Right renal cortex interstitium (tissue), 3 donors: ENCODE measurements around the gene VKORC1L1. TPM values are rescaled to one million over a fixed set of nuclear protein-coding genes. Genes with fewer than 3 reads are reported as not detected.

ENCODE experiments used
- polyA plus RNA-seq, 3 donors: library from polyadenylated mRNA; unstranded; fragments of 120-200 nt; gene quantifications; one replicate each; pipeline ENCODE4 v1.2.1, GENCODE V29; 2013; ENCODE audit not compliant: insufficient read length in 3 of 3

VKORC1L1 gene
- polyA plus RNA-seq, 3 donors, result 28.4 to 30.0 (median 29.0) TPM

Other genes with a start within 250 kb of the VKORC1L1 start
- 10 to 100 TPM; 74.9 to 79.3 (median 77.3) TPM for gene GUSB, start 109.1 kb downstream of the VKORC1L1 start, polyA plus RNA-seq
- 10 to 100 TPM; 24.5 to 28.9 (median 24.7) TPM for gene ASL, start 202.7 kb downstream of the VKORC1L1 start, polyA plus RNA-seq
- 10 to 100 TPM; 24.5 to 28.9 (median 25.2) TPM for gene CRCP, start 241.8 kb downstream of the VKORC1L1 start, polyA plus RNA-seq